Gastroesophageal sphincter (tissue), 4 donors: Measurements from ENCODE around the gene PIGZ. TPM values are rescaled to one million over a fixed set of nuclear protein-coding genes. Genes with fewer than 3 reads are reported as not detected.

Experiments
- ATAC-seq: fragments of 150-250 bp; one replicate; pipeline ENCODE4 v1.9.1; 2016; ENCODE audit warnings: mild to moderate bottlenecking, moderate library complexity
- H3K27ac ChIP-seq, 4 donors: fragments of 200-600 bp; sonication (generic) in 3 of 4; 1 replicate in 3 of 4; 2 replicates in 1 of 4; pipeline ENCODE4 v1.5.1; 2016 to 2019
- H3K27me3 ChIP-seq: fragments of 200-600 bp; sonication (generic); one replicate; pipeline ENCODE4 v1.5.1; 2019
- H3K36me3 ChIP-seq, 2 donors: fragments of 200-600 bp; sonication (generic); one replicate each; pipeline ENCODE4 v1.5.1; 2019; ENCODE audit warnings: control low read depth in 1 of 2
- H3K4me1 ChIP-seq, 3 donors: fragments of 200-600 bp; sonication (generic); 1 replicate in 2 of 3; 2 replicates in 1 of 3; pipeline ENCODE4 v1.5.1; 2016 to 2019; ENCODE audit warnings: control low read depth in 2 of 3
- H3K4me3 ChIP-seq, 2 donors: fragments of 200-600 bp; sonication (generic); one replicate each; pipeline ENCODE4 v1.5.1; 2019; ENCODE audit warnings: mild to moderate bottlenecking in 1 of 2, moderate library complexity in 1 of 2
- H3K9me3 ChIP-seq, 3 donors: fragments of 200-600 bp; sonication (generic); one replicate each; pipeline ENCODE4 v1.5.1; 2017 to 2019; ENCODE audit warnings: control low read depth in 2 of 3
- EP300 ChIP-seq: sonication (generic); formaldehyde crosslinking; IDR thresholded peaks from one replicate; pipeline ENCODE4 v1.6.1; 2017; ENCODE audit warnings: antibody characterized with exemption, mild to moderate bottlenecking
- POLR2A ChIP-seq, 2 donors: fragments of 450-650 bp; IDR thresholded peaks; one replicate each; pipeline ENCODE4 v1.6.1; 2017; ENCODE audit warnings: antibody characterized with exemption in 2 of 2, mild to moderate bottlenecking in 2 of 2, moderate library complexity in 1 of 2
- POLR2AphosphoS5 ChIP-seq: sonication (generic); formaldehyde crosslinking; IDR thresholded peaks from one replicate; pipeline ENCODE4 v1.6.1; 2017; ENCODE audit warnings: antibody characterized with exemption
- WGBS, 2 donors: methylation state at CpG; one replicate each; pipeline ENCODE4 v1.1.5; 2018; ENCODE audit warnings: low coverage in 1 of 2; 5-methylcytosine and 5-hydroxymethylcytosine counted together
- total RNA-seq, 4 donors: library from RNA; depleted of rRNA; stranded (reverse); fragments of >200 nt; gene quantifications; one replicate each; pipeline ENCODE4 v1.1.0, GENCODE V29; 2016
- TF ChIP-seq, protein P1 (sequence below), 4 experiments: fragments of 200-600 bp in 2 of 4; fragments of 450-650 bp in 2 of 4; sonication (generic) in 1 of 4; IDR thresholded peaks; one replicate each; pipeline ENCODE4 v1.5.1; 2017 to 2019; ENCODE audit warnings: antibody characterized with exemption in 4 of 4, mild to moderate bottlenecking in 2 of 4, moderate library complexity in 2 of 4

The PIGZ gene
- total RNA-seq, 4 donors from 2014 or later, result 5.0 to 15.3 (median 10.5) TPM

DNA sequence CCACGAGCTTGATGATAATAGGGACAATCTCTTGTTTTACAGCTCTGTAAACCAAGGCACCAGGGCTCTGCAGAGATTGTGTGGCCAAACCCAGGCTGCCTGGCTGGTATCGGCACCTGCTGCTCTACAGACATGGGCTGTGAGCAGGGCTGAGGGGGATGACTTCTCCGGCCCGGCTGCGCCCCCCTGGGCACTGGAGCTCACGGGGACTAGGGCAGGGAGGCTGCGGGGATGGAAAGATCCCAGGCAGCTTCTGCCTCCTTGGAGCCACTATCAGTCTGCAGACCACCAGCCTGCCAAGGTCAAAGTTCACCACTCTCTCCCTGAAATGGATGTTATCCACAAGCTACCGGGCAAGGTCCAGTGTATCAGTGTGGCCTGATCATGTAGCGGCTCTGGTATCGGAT lies 22.0 kb upstream of the PIGZ start:
- no peaks in the 10 kb centered on the region for H3K4me1 ChIP-seq
- H3K27me3 ChIP-seq, result peaks cover 9% of the 10 kb centered on the region
- TF ChIP-seq POLR2A (IDR thresholded peaks at IDR 0.05), result no peak
- TF ChIP-seq EP300, result no peak
- TF ChIP-seq, protein P1, sequence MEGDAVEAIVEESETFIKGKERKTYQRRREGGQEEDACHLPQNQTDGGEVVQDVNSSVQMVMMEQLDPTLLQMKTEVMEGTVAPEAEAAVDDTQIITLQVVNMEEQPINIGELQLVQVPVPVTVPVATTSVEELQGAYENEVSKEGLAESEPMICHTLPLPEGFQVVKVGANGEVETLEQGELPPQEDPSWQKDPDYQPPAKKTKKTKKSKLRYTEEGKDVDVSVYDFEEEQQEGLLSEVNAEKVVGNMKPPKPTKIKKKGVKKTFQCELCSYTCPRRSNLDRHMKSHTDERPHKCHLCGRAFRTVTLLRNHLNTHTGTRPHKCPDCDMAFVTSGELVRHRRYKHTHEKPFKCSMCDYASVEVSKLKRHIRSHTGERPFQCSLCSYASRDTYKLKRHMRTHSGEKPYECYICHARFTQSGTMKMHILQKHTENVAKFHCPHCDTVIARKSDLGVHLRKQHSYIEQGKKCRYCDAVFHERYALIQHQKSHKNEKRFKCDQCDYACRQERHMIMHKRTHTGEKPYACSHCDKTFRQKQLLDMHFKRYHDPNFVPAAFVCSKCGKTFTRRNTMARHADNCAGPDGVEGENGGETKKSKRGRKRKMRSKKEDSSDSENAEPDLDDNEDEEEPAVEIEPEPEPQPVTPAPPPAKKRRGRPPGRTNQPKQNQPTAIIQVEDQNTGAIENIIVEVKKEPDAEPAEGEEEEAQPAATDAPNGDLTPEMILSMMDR (IDR thresholded peaks at IDR 0.05), result no peak
- no peak for ATAC-seq
- no peak overlapping the region for H3K4me3 ChIP-seq
- no peaks in the 10 kb centered on the region for H3K36me3 ChIP-seq
- H3K27ac ChIP-seq, result no peak overlapping the region
- no peaks in the 10 kb centered on the region for H3K9me3 ChIP-seq
- WGBS, 2 donors, result 79 to 89% methylated on average over 4 to 5 of the region's 10 CpGs

DNA sequence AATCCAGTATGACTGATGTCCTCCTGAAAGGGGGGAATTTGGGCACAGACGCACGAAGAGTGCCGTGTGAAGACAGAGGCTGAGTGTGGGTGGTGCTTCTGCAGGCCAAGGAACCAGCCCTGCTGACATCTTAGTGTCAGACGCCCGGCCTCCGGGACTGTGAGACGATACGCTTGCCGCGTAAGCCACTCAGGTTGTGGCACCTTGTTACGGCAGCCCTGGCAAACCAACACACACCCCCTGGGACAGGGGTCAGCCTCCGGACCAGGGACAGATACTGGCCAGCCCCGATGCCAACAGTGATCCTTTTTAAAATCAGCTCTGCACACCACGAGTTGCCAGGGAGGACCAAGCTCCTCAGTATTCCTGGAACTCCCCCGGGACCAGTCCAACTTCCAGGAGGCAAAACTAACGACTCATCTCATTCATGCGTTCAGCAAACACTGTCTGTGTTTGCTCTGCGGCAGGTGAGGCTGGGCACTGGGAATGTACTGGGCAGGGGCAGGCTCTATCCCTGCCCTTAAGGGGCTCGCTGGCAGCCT lies 21.2 kb upstream of the PIGZ start:
- TF ChIP-seq POLR2A (IDR thresholded peaks at IDR 0.05) (no peak), EP300 (no peak), POLR2AphosphoS5 (no peak)
- TF ChIP-seq, protein P1 (IDR thresholded peaks at IDR 0.05), result no peak
- Histone ChIP-seq H3K27me3 (peaks cover 9% of the 10 kb centered on the region), H3K27ac (no peak overlapping the region), H3K4me1 (no peaks in the 10 kb centered on the region), H3K4me3 (no peak overlapping the region), H3K36me3 (no peaks in the 10 kb centered on the region), H3K9me3 (no peaks in the 10 kb centered on the region)
- ATAC-seq, result no peak
- WGBS, 2 donors, result 66 to 67% methylated on average over 4 to 10 of the region's 19 CpGs

DNA sequence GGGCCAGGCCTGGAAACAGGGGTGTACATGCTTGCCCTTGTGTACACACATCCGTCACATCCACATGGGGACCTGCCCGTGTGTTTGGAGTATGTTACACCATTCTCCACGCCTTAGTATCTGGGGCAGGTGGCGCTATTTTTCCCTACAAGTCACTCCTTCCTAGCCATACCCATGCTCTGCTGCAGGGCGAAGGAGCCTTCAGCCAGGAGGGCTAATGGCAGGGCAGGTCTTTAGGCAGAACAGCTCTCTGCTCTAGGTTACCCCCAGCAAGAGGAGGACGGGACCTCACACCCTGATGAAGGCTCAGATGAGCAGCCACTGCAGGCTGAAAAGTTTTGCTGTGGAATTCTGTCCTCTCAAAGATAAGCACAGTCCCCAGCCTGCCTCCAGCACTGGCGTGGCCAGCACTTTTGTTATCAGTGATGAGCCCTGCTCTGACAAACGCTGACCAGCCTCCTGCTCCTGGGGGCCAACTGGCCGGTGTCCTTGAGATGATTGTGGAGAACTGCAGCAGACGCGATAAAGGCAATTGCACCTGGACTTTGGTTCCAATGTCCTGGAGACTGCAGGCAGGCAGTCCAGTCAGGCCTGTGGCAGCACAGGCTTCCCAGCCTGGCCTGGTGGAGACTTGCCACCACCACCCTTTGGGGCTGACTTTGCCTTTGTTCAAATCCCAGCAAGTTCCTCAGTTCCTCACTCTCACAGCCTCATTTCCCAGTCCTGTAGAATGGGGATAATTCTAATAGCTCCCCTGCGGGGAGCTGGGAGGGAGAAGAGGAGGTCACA lies 19.8 kb upstream of the PIGZ start:
- no peak for TF ChIP-seq EP300
- TF ChIP-seq POLR2A (IDR thresholded peaks at IDR 0.05), result no peak
- TF ChIP-seq, protein P1 (IDR thresholded peaks at IDR 0.05), result no peak
- no peak for TF ChIP-seq POLR2AphosphoS5
- no peak overlapping the region for H3K4me3 ChIP-seq
- no peaks in the 10 kb centered on the region for H3K4me1 ChIP-seq
- H3K27ac ChIP-seq, result no peak overlapping the region
- ATAC-seq, result no peak
- H3K9me3 ChIP-seq, result no peaks in the 10 kb centered on the region
- WGBS, 2 donors, result 20 to 46% methylated on average over 2 to 3 of the region's 12 CpGs
- no peaks in the 10 kb centered on the region for H3K36me3 ChIP-seq
- peaks cover 9% of the 10 kb centered on the region for H3K27me3 ChIP-seq

DNA sequence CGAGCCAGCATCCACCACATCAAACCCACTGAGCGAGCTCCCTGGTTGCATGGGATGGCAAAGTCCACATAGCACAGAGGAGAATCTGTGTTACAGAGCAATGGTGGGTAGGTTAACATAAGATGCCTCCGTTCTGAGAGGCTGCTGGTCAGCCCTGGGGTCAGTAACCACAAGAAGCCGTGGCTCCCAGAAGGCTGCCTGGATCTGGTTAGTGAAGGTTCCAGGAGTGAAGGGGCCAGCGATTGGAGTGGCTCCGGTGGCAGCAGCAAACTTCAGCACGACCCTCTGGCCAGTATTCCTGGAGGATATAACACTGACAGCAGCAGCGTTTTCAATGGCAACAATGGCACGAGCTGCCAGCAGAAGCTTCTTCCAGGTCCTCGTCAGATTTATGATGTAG lies 18.4 kb upstream of the PIGZ start:
- WGBS, 2 donors, result 53 to 80% methylated on average over 2 to 6 of the region's 10 CpGs
- H3K27me3 ChIP-seq, result peaks cover 9% of the 10 kb centered on the region
- H3K4me3 ChIP-seq, result no peak overlapping the region
- no peak for ATAC-seq
- no peaks in the 10 kb centered on the region for H3K4me1 ChIP-seq
- H3K9me3 ChIP-seq, result no peaks in the 10 kb centered on the region
- no peaks in the 10 kb centered on the region for H3K36me3 ChIP-seq
- TF ChIP-seq POLR2AphosphoS5 (no peak), POLR2A (IDR thresholded peaks at IDR 0.05) (no peak), EP300 (no peak)
- TF ChIP-seq, protein P1 (IDR thresholded peaks at IDR 0.05), result no peak
- H3K27ac ChIP-seq, result no peak overlapping the region
